Activated T-cell treated with anti-CD3 and anti-CD28 coated beads, Interleukin-2, amount 50 U/mL, for 72 hours (primary cell): Measurements from ENCODE around the gene SLC26A2. TPM values are rescaled to one million over a fixed set of nuclear protein-coding genes. Genes with fewer than 3 reads are reported as not detected.

Source experiments
- ATAC-seq, 2 donors: fragments of 150-1000 bp; cut with Tn5 transposase; replicated peaks in 1 of 2; 2 replicates each; pipeline ENCODE4 v1.10.0; 2021; ENCODE audit warnings: moderate library complexity in 2 of 2, mild to moderate bottlenecking in 1 of 2
- DNase-seq, 2 donors: peaks; one replicate each; pipeline ENCODE4 v3.0.0; 2021 to 2022; ENCODE audit warnings: mixed read lengths in 1 of 2
- H3K27ac Mint-ChIP-seq: one replicate; pipeline ENCODE4 v1.8.0; 2022; ENCODE audit warnings: mild to moderate bottlenecking, moderate library complexity, mixed read lengths
- H3K27me3 Mint-ChIP-seq: one replicate; pipeline ENCODE4 v1.8.0; 2022; ENCODE audit warnings: low read depth, mixed read lengths
- H3K36me3 Mint-ChIP-seq, 2 donors: one replicate each; pipeline ENCODE4 v1.8.0; 2022; ENCODE audit warnings: mixed read lengths in 2 of 2, mild to moderate bottlenecking in 1 of 2; ENCODE audit not compliant: insufficient read depth in 2 of 2
- H3K4me1 Mint-ChIP-seq: one replicate; pipeline ENCODE4 v1.8.0; 2022; ENCODE audit warnings: low read depth, mixed read lengths
- H3K4me3 Mint-ChIP-seq, 2 donors: one replicate each; pipeline ENCODE4 v1.8.0; 2022; ENCODE audit warnings: mild to moderate bottlenecking in 2 of 2, mixed read lengths in 2 of 2, moderate library complexity in 2 of 2
- H3K9me3 Mint-ChIP-seq, 2 donors: one replicate each; pipeline ENCODE4 v1.8.0; 2022; ENCODE audit warnings: mixed read lengths in 2 of 2
- total RNA-seq, 2 donors: library from RNA; stranded (reverse); gene quantifications; one replicate each; pipeline ENCODE4 v1.2.3, GENCODE V29; 2022

Gene SLC26A2
- total RNA-seq, 2 donors from 2014 or later = 7.5 to 8.0 TPM

GRCh38 chr5:149990518-149991376 is 30.2 kb downstream of the SLC26A2 start:
- ATAC-seq (peak; percentile 69 to 80), DNase-seq (peak; percentile 63 to 68)
- peaks cover 0 to under 1% of the 10 kb centered on the region in 2 donors for H3K36me3 Mint-ChIP-seq
- H3K27ac Mint-ChIP-seq = no peak overlapping the region
- no peaks in the 10 kb centered on the region for H3K9me3 Mint-ChIP-seq
- H3K4me3 Mint-ChIP-seq = no peak overlapping the region
- H3K27me3 Mint-ChIP-seq = no peaks in the 10 kb centered on the region
- H3K4me1 Mint-ChIP-seq = peaks cover 4% of the 10 kb centered on the region

DNA sequence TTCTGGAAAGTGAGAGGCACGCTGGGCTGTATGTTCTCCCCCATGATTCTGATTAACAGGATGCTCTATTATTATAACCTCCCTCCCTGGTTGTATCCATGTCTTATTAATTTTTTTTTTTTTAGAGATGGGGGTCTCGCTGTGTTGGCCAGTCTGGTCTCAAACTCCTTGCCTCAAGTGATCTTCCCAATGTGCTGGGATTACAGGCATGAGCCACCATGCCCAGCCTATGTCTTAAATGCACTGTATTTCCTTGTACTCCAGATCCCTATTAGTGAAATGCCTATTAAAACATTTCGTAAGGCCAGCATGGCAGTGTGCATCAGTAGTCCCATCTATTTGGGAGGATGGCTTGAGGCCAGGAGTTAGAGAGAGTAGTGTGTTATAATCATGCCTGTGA is 32.9 kb downstream of the SLC26A2 start:
- no peaks in the 10 kb centered on the region for H3K9me3 Mint-ChIP-seq
- no peak for DNase-seq
- H3K27me3 Mint-ChIP-seq = no peaks in the 10 kb centered on the region
- no peak for ATAC-seq
- H3K27ac Mint-ChIP-seq = no peak overlapping the region
- H3K4me3 Mint-ChIP-seq = no peak overlapping the region
- peaks cover 5% of the 10 kb centered on the region for H3K4me1 Mint-ChIP-seq
- H3K36me3 Mint-ChIP-seq = peaks cover 0 to 2% of the 10 kb centered on the region in 2 donors

- peaks cover 2 to 7% of the 10 kb centered on the region in 2 donors for H3K36me3 Mint-ChIP-seq
- no peaks in the 10 kb centered on the region for H3K27me3 Mint-ChIP-seq
- no peak for DNase-seq
- H3K4me3 Mint-ChIP-seq = no peak overlapping the region
- no peaks in the 10 kb centered on the region for H3K9me3 Mint-ChIP-seq
- H3K27ac Mint-ChIP-seq = no peak overlapping the region
- peaks cover 20% of the 10 kb centered on the region for H3K4me1 Mint-ChIP-seq
- ATAC-seq = no peak
Observed at GRCh38 chr5:149995385-149996204, 35.0 kb downstream of the SLC26A2 start.

GRCh38 chr5:149996205-149996890 is 35.8 kb downstream of the SLC26A2 start:
- no peak for DNase-seq
- Mint-ChIP-seq H3K9me3 (no peaks in the 10 kb centered on the region), H3K4me1 (peaks cover 18% of the 10 kb centered on the region), H3K36me3 (peaks cover 2 to 7% of the 10 kb centered on the region in 2 donors), H3K4me3 (no peak overlapping the region), H3K27ac (no peak overlapping the region), H3K27me3 (no peaks in the 10 kb centered on the region)
- ATAC-seq = no peak

- peak overlapping the region; percentile 11 for H3K27ac Mint-ChIP-seq
- no peaks in the 10 kb centered on the region for H3K27me3 Mint-ChIP-seq
- H3K4me3 Mint-ChIP-seq = no peak overlapping the region
- ATAC-seq = no peak
- DNase-seq = no peak
- peaks cover 35% of the 10 kb centered on the region for H3K4me1 Mint-ChIP-seq
- H3K9me3 Mint-ChIP-seq = no peaks in the 10 kb centered on the region
- H3K36me3 Mint-ChIP-seq = peaks cover 2 to 10% of the 10 kb centered on the region in 2 donors
Observed at GRCh38 chr5:149998281-149998680, 37.7 kb downstream of the SLC26A2 start.

GRCh38 chr5:149999359-149999758 is 38.8 kb downstream of the SLC26A2 start:
- Mint-ChIP-seq H3K9me3 (no peaks in the 10 kb centered on the region), H3K36me3 (peaks cover 2 to 10% of the 10 kb centered on the region in 2 donors), H3K27ac (peak overlapping the region; percentile 94), H3K27me3 (no peaks in the 10 kb centered on the region), H3K4me3 (peak overlapping the region; percentile 93), H3K4me1 (peaks cover 35% of the 10 kb centered on the region)
- no peak for DNase-seq
- no peak for ATAC-seq

- no peaks in the 10 kb centered on the region for H3K27me3 Mint-ChIP-seq
- H3K27ac Mint-ChIP-seq = peak overlapping the region; percentile 94
- peaks cover 7 to 12% of the 10 kb centered on the region in 2 donors for H3K36me3 Mint-ChIP-seq
- H3K9me3 Mint-ChIP-seq = no peaks in the 10 kb centered on the region
- H3K4me1 Mint-ChIP-seq = peaks cover 39% of the 10 kb centered on the region
- DNase-seq = no peak
- ATAC-seq = no peak
- peak overlapping the region; percentile 93 for H3K4me3 Mint-ChIP-seq
Observed at GRCh38 chr5:149999866-150000255, 39.3 kb downstream of the SLC26A2 start.

DNA sequence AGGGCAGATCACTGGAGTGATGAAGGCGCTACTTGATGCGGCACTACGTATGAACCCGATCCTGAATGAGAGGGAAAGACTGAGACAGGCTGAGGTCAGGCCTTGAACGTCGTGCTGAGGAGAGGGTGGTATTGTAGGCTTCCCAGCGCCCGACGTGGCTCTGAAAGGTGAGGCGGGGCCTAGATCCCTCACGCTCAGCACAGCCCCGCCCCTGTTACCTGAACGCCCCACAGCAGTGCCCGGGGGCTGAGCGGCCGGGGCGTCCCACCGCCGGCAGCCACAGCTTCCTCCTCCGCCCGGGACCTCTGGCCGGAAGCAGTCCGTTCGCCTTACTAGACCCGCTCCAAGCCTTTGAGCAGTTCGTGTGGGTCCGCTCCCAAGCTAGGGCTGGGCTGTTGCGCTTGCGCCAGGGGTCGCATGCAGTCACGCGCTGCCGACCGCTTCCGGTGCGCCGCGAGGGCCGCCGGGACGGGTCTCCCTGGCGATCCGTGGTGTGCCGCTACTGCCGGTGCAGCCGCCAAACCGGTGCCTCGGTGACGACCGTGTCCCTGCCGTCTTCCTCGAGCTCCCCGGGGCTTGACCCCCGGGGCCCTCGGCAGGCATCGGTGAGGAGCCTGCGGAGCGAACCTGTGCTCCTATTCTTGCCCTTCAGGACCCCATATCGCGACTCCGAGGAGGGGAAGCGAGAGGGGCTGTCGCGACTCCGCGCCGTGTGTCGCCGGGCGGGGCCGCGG is 39.9 kb downstream of the SLC26A2 start, which contains the start of the genes HMGXB3 and TIGD6:
Gene HMGXB3, plus strand, starts transcription at position 484 of the 734 bp plus-strand sequence. CDS start 4,114 bp downstream, outside the sequence.
Gene TIGD6, minus strand, starts transcription at position 399 of the 734 bp plus-strand sequence. CDS start 4,306 bp downstream, outside the sequence.
- peak within 1 kb of the TSS; percentile 93 for H3K4me3 Mint-ChIP-seq
- ATAC-seq (peak; percentile 88 to 90), DNase-seq (peak; percentile 92 to 93)
- peak within 1 kb of the TSS; percentile 97 for H3K27ac Mint-ChIP-seq
- no peaks in the 10 kb centered on the region for H3K27me3 Mint-ChIP-seq
- no peaks in the 10 kb centered on the region for H3K9me3 Mint-ChIP-seq
- H3K36me3 Mint-ChIP-seq = peaks cover 10 to 12% of the 10 kb centered on the region in 2 donors
- H3K4me1 Mint-ChIP-seq = peaks cover 41% of the 10 kb centered on the region

DNA sequence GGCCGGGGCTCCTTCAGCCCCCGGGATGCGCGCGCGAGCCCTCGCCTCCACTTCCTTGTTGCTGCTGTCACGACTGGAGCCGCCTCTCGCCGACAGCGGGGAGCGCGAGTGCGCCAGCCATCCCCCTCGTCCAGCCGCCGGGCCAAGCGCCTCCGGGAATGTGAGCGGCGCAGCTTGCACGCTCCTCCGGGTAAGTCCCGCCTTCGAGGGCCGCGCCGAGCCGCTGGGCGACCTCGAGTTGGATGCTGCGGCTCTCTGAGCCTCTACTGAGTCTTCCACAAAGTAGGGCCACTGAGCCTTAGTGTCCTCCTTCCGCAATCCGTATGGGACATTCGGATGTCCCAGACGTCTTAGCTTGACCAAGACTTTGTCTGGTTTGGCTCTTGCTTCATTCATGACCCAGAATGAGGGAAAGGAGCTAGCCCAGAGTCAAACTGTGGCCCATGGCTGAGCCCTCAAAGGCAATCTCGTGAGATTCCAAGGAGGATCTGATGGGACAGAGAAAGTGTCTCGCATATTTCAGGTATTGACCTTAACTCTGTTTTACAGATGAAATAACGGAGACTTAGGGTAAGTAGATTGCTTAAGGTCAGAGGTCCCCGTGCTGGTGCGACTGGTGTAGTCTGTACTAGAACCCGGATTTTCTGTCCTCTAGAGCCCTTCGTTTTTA is 40.6 kb downstream of the SLC26A2 start:
- peaks cover 10 to 12% of the 10 kb centered on the region in 2 donors for H3K36me3 Mint-ChIP-seq
- peaks cover 41% of the 10 kb centered on the region for H3K4me1 Mint-ChIP-seq
- DNase-seq (peak; percentile 48 to 53), ATAC-seq (peak; percentile 16 to 18)
- H3K9me3 Mint-ChIP-seq = no peaks in the 10 kb centered on the region
- H3K27ac Mint-ChIP-seq = peak overlapping the region; percentile 97
- no peaks in the 10 kb centered on the region for H3K27me3 Mint-ChIP-seq
- peak overlapping the region; percentile 93 for H3K4me3 Mint-ChIP-seq

DNA sequence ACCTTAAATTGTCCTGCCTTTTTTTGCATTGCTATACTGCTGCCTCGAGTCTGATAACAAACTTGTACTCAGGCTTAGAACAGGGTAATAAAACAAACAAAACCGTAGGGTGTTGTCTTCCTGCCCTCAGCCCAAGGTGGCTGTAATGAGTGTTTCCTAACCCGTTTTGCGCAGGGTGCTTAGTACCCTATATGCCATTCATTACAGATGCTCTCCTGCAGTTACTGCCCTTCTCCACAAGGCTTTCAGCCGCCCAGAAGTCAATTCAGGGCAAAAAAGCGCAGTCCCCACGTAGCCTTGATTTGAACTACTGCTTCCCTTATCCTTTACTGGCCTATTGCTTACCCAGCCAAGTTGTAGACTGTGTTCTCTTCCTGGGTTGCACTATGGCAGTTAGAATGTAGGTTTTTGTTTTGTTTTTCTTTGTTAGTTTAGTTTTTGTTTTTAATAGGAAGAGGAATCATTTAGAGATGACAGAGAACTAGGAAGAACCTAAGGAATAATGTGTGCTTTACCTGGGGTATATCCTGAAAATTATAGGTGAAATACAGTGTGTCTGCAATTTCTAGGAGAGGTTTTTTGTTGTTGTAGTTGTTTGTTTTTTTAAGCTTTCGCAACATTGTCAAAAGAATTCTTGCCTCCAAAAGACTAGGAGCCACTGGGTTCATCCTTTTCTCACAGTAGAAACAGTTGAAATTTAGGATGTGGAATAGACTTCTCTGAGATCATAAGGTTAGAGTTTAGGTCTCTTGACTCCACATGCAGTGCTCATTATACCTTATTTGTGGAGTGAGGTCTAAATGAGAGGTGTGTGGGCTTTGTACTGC is 41.3 kb downstream of the SLC26A2 start:
- Mint-ChIP-seq H3K9me3 (no peaks in the 10 kb centered on the region), H3K36me3 (peaks cover 10 to 15% of the 10 kb centered on the region in 2 donors), H3K4me3 (peak overlapping the region; percentile 93), H3K27ac (peak overlapping the region; percentile 97), H3K4me1 (peaks cover 41% of the 10 kb centered on the region), H3K27me3 (no peaks in the 10 kb centered on the region)
- ATAC-seq (peak; percentile 72 to 76), DNase-seq (peak; percentile 67 to 71)

DNA sequence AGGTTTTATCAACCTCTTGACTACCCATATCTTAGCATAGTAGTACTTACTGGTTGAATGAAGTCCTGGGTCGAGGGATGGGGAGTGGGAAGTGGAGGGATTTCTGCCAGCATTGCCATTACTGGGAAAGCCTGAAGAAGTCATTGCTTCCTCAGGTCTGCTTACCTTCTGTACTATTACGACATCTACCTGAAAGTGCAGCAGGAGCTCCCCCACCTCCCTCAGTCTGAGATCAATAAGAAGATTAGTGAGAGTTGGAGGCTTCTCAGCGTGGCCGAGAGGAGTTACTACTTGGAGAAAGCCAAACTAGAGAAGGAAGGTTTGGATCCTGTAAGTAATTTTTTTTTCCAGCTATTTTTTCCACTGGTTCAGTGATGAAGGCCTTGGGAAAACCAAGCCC is 45.8 kb downstream of the SLC26A2 start:
- no peak for DNase-seq
- Mint-ChIP-seq H3K4me3 (no peak overlapping the region), H3K27ac (no peak overlapping the region), H3K9me3 (no peaks in the 10 kb centered on the region), H3K36me3 (peaks cover 8 to 21% of the 10 kb centered on the region in 2 donors), H3K4me1 (peaks cover 23% of the 10 kb centered on the region), H3K27me3 (no peaks in the 10 kb centered on the region)
- ATAC-seq = no peak
